ENCODE data around the gene NARS2.
"Not testable (repeated sequence)": the region's sequence is repeated elsewhere in the genome, so short reads cannot be mapped to it uniquely, and the experiment has no call there.

Gene NARS2

GRCh38 chr11:78532991-78533390 lies 41.7 kb downstream of the NARS2 start:
- no peaks in the 10 kb centered on the region for H3K27me3 ChIP-seq
- no peak overlapping the region for H3K4me3 ChIP-seq
- H3K36me3 ChIP-seq = peaks cover 31% of the 10 kb centered on the region
- H3K27ac ChIP-seq = no peak overlapping the region
- no peaks in the 10 kb centered on the region for H3K9me3 ChIP-seq
- no peaks in the 10 kb centered on the region for H4K20me1 ChIP-seq
- H3K9ac ChIP-seq = no peak overlapping the region
- no peak for TF ChIP-seq Cebpa-rat (IDR thresholded peaks at IDR 0.05)
- H3K4me1 ChIP-seq = peaks cover 13% of the 10 kb centered on the region
- H3K4me2 ChIP-seq = peak overlapping the region; percentile 25; the same call in 1 of the 2 replicates

- H3K9ac ChIP-seq = no peak overlapping the region
- TF ChIP-seq Cebpa-rat (IDR thresholded peaks at IDR 0.05) = no peak
- no peaks in the 10 kb centered on the region for H3K27me3 ChIP-seq
- no peak overlapping the region for H3K4me2 ChIP-seq
- H3K36me3 ChIP-seq = peaks cover 48% of the 10 kb centered on the region
- H3K9me3 ChIP-seq = peaks cover 15% of the 10 kb centered on the region; the same call in 1 of the 2 replicates
- no peak overlapping the region for H3K4me3 ChIP-seq
- no peak overlapping the region for H3K27ac ChIP-seq
- H3K4me1 ChIP-seq = no peaks in the 10 kb centered on the region
- no peaks in the 10 kb centered on the region for H4K20me1 ChIP-seq
Observed at GRCh38 chr11:78526497-78527146, 48.0 kb downstream of the NARS2 start.

- no peak for TF ChIP-seq Cebpa-rat (IDR thresholded peaks at IDR 0.05)
- Histone ChIP-seq H3K4me3 (no peak overlapping the region), H3K9me3 (peaks cover 19% of the 10 kb centered on the region; the same call in 1 of the 2 replicates), H3K4me2 (no peak overlapping the region), H3K36me3 (peaks cover 54% of the 10 kb centered on the region), H3K9ac (no peak overlapping the region), H4K20me1 (no peaks in the 10 kb centered on the region), H3K4me1 (no peaks in the 10 kb centered on the region), H3K27ac (no peak overlapping the region), H3K27me3 (no peaks in the 10 kb centered on the region)
Observed at GRCh38 chr11:78525720-78526119, 48.9 kb downstream of the NARS2 start.

GRCh38 chr11:78520230-78520629 lies 54.4 kb downstream of the NARS2 start:
- peaks cover 45% of the 10 kb centered on the region for H3K36me3 ChIP-seq
- H3K4me1 ChIP-seq = no peaks in the 10 kb centered on the region
- H3K27ac ChIP-seq = no peak overlapping the region
- no peak for TF ChIP-seq Cebpa-rat (IDR thresholded peaks at IDR 0.05)
- no peak overlapping the region for H3K4me3 ChIP-seq
- H4K20me1 ChIP-seq = no peaks in the 10 kb centered on the region
- peaks cover 18% of the 10 kb centered on the region; the same call in 1 of the 2 replicates for H3K9me3 ChIP-seq
- no peaks in the 10 kb centered on the region for H3K27me3 ChIP-seq
- H3K4me2 ChIP-seq = no peak overlapping the region
- no peak overlapping the region for H3K9ac ChIP-seq

- TF ChIP-seq Cebpa-rat (IDR thresholded peaks at IDR 0.05) = no peak
- H3K9ac ChIP-seq = no peak overlapping the region
- H3K4me2 ChIP-seq = no peak overlapping the region
- H4K20me1 ChIP-seq = no peaks in the 10 kb centered on the region
- no peak overlapping the region for H3K27ac ChIP-seq
- H3K4me3 ChIP-seq = no peak overlapping the region
- no peaks in the 10 kb centered on the region for H3K27me3 ChIP-seq
- H3K36me3 ChIP-seq = peaks cover 55% of the 10 kb centered on the region
- peaks cover 5% of the 10 kb centered on the region for H3K9me3 ChIP-seq
- no peaks in the 10 kb centered on the region for H3K4me1 ChIP-seq
Observed at GRCh38 chr11:78516281-78516680, 58.4 kb downstream of the NARS2 start.

- H3K4me1 ChIP-seq = no peaks in the 10 kb centered on the region
- no peak overlapping the region for H3K27ac ChIP-seq
- H3K9me3 ChIP-seq = peaks cover 16% of the 10 kb centered on the region
- H3K36me3 ChIP-seq = peaks cover 55% of the 10 kb centered on the region
- H3K9ac ChIP-seq = no peak overlapping the region
- H3K27me3 ChIP-seq = no peaks in the 10 kb centered on the region
- H3K4me2 ChIP-seq = no peak overlapping the region
- no peak for TF ChIP-seq Cebpa-rat (IDR thresholded peaks at IDR 0.05)
- no peaks in the 10 kb centered on the region for H4K20me1 ChIP-seq
- no peak overlapping the region for H3K4me3 ChIP-seq
Observed at GRCh38 chr11:78514922-78515502, 59.7 kb downstream of the NARS2 start.

- not testable (repeated sequence) for H3K27me3 ChIP-seq, H3K4me3 ChIP-seq, H3K4me1 ChIP-seq, H3K27ac ChIP-seq, H3K9ac ChIP-seq, H4K20me1 ChIP-seq, H3K4me2 ChIP-seq
- 0 out of 2 replicates have a peak, but pooled peaks have one; percentile 13 for TF ChIP-seq Cebpa-rat (IDR thresholded peaks at IDR 0.05)
- Histone ChIP-seq H3K36me3 (peaks cover 54% of the 10 kb centered on the region), H3K9me3 (peaks cover 34% of the 10 kb centered on the region)
Observed at GRCh38 chr11:78513085-78513484, 61.6 kb downstream of the NARS2 start.

GRCh38 chr11:78510597-78510996 lies 64.1 kb downstream of the NARS2 start:
- Histone ChIP-seq H3K4me2 (no peak overlapping the region), H3K9me3 (peaks cover 36% of the 10 kb centered on the region), H3K36me3 (peaks cover 61% of the 10 kb centered on the region), H3K4me3 (no peak overlapping the region), H3K4me1 (no peaks in the 10 kb centered on the region), H3K9ac (no peak overlapping the region), H3K27ac (no peak overlapping the region), H3K27me3 (no peaks in the 10 kb centered on the region), H4K20me1 (no peaks in the 10 kb centered on the region)
- TF ChIP-seq Cebpa-rat (IDR thresholded peaks at IDR 0.05) = no peak

GRCh38 chr11:78510025-78510596 lies 64.6 kb downstream of the NARS2 start:
- Histone ChIP-seq H3K4me1 (no peaks in the 10 kb centered on the region), H3K4me2 (no peak overlapping the region)
- TF ChIP-seq Cebpa-rat (IDR thresholded peaks at IDR 0.05) = no peak

GRCh38 chr11:78504708-78505107 lies 70.0 kb downstream of the NARS2 start:
- H3K9me3 ChIP-seq = peaks cover 17% of the 10 kb centered on the region
- H3K4me1 ChIP-seq = peaks cover 12% of the 10 kb centered on the region
- no peak overlapping the region for H3K4me3 ChIP-seq
- H3K9ac ChIP-seq = no peak overlapping the region
- no peak overlapping the region for H3K4me2 ChIP-seq
- H3K27me3 ChIP-seq = no peaks in the 10 kb centered on the region
- H3K36me3 ChIP-seq = peaks cover 29% of the 10 kb centered on the region
- H4K20me1 ChIP-seq = no peaks in the 10 kb centered on the region
- TF ChIP-seq Cebpa-rat (IDR thresholded peaks at IDR 0.05) = no peak
- no peak overlapping the region for H3K27ac ChIP-seq

More at GRCh38 chr11:78510025-78510596, 64.6 kb downstream of the NARS2 start:
- Histone ChIP-seq H3K4me3 (no peak overlapping the region), H3K9me3 (peaks cover 36% of the 10 kb centered on the region), H3K27ac (no peak overlapping the region), H3K9ac (no peak overlapping the region), H3K36me3 (peaks cover 57% of the 10 kb centered on the region), H3K27me3 (no peaks in the 10 kb centered on the region), H4K20me1 (no peaks in the 10 kb centered on the region)

Measured in BLaER1 (cell line).